Prostate gland (tissue), 2 donors: ENCODE measurements around the gene ITPR2. TPM values are rescaled to one million over a fixed set of nuclear protein-coding genes. Genes with fewer than 3 reads are reported as not detected.
"Not testable (repeated sequence)": the region's sequence is repeated elsewhere in the genome, so short reads cannot be mapped to it uniquely, and the experiment has no call there.

Experiments used
- DNase-seq: peaks from one replicate; pipeline ENCODE4 v3.0.0-alpha.2; 2019; ENCODE audit warnings: low spot score
- H3K27ac ChIP-seq, 2 donors: fragments of 200-600 bp; sonication (generic); 2 replicates each; pipeline ENCODE4 v1.5.1; 2017 to 2019
- H3K27me3 ChIP-seq: fragments of 200-600 bp; sonication (generic); replicated peaks from 2 replicates; pipeline ENCODE4 v1.5.1; 2019; ENCODE audit not compliant: insufficient read depth
- H3K36me3 ChIP-seq, 2 donors: fragments of 200-600 bp; sonication (generic); 1 replicate in 1 of 2; 2 replicates in 1 of 2; pipeline versions ENCODE4 v1.5.1 to v1.8.1; 2017 to 2019
- H3K4me1 ChIP-seq: fragments of 200-600 bp; sonication (generic); replicated peaks from 2 replicates; pipeline ENCODE4 v1.5.1; 2019
- H3K4me3 ChIP-seq, 2 donors: fragments of 200-600 bp; sonication (generic); 2 replicates each; pipeline ENCODE4 v1.5.1; 2017 to 2019
- H3K9me3 ChIP-seq: fragments of 200-600 bp; sonication (generic); 2 replicates; pipeline ENCODE4 v1.5.1; 2017
- CTCF ChIP-seq, 4 experiments: fragments of 200-600 bp in 2 of 4; fragments of 450-650 bp in 2 of 4; sonication (generic) in 2 of 4; IDR thresholded peaks; 1 replicate in 3 of 4; 2 replicates in 1 of 4; pipeline ENCODE4 v1.5.1; 2016 to 2019; ENCODE audit warnings: antibody characterized with exemption in 4 of 4, mild to moderate bottlenecking in 2 of 4, moderate library complexity in 2 of 4
- POLR2A ChIP-seq: fragments of 450-650 bp; IDR thresholded peaks from one replicate; pipeline ENCODE4 v1.6.1; 2016; ENCODE audit warnings: antibody characterized with exemption, mild to moderate bottlenecking
- POLR2AphosphoS5 ChIP-seq: sonication (generic); formaldehyde crosslinking; IDR thresholded peaks from one replicate; pipeline ENCODE4 v1.6.1; 2017; ENCODE audit warnings: antibody characterized with exemption
- WGBS: methylation state at CpG from one replicate; pipeline ENCODE4 v1.1.5; 2018; 5-methylcytosine and 5-hydroxymethylcytosine counted together
- intact Hi-C: fragments of 100-400 bp; cut with DNase I; formaldehyde crosslinking; loops from one replicate; pipeline ENCODE4 v1.14.2; 2022
- total RNA-seq, 2 donors: library from RNA; depleted of rRNA; stranded (reverse); fragments of >200 nt; gene quantifications; one replicate each; pipeline ENCODE4 v1.1.0, GENCODE V29; 2016

Gene ITPR2
- total RNA-seq, 2 donors from 2014 or later, result 30.0 to 44.4 TPM

GRCh38 chr12:26323673-26324072 lies 509.3 kb downstream of the ITPR2 start:
- no peak overlapping the region for H3K4me3 ChIP-seq
- WGBS, result 72% methylated on average over 2 of the region's 2 CpGs
- intact Hi-C loops, result no loop called here
- H3K9me3 ChIP-seq, result no peaks in the 10 kb centered on the region
- no peaks in the 10 kb centered on the region for H3K36me3 ChIP-seq
- no peak overlapping the region for H3K27ac ChIP-seq
- TF ChIP-seq POLR2AphosphoS5, result no peak
- no peak for TF ChIP-seq CTCF (IDR thresholded peaks at IDR 0.05)
- TF ChIP-seq POLR2A, result no peak
- H3K4me1 ChIP-seq, result no peaks in the 10 kb centered on the region
- H3K27me3 ChIP-seq, result no peaks in the 10 kb centered on the region
- no peak for DNase-seq

GRCh38 chr12:26319511-26319910 lies 513.5 kb downstream of the ITPR2 start:
- H3K27ac ChIP-seq, result peak overlapping the region in 1 of 2 donors; percentile 24

DNA sequence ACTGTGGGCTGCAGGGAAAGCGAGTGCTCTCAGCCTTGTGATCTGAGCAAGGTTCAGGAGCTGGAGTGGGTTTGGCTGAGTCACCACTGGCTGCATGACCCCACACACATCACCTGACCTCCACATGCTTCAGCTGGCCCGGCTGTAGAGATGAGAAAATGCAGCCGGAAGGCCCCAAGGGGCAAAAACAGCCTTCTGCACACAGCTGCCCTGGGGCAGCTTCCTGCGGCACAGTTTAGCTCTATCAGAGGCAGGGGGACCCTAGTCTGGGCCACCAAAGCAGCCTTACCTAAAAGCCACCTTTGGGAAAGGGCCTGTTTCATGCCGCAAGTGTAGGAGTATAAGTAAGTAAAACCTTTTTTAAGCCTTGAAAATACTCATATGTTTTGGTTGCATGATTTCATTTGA lies 514.3 kb downstream of the ITPR2 start:
- intact Hi-C loops, result no loop called here
- Histone ChIP-seq H3K4me3 (no peak overlapping the region), H3K27ac (no peak overlapping the region), H3K4me1 (no peaks in the 10 kb centered on the region), H3K36me3 (no peaks in the 10 kb centered on the region), H3K9me3 (no peaks in the 10 kb centered on the region), H3K27me3 (no peaks in the 10 kb centered on the region)
- 89% methylated on average over 5 of the region's 5 CpGs for WGBS
- TF ChIP-seq CTCF (IDR thresholded peaks at IDR 0.05) (no peak), POLR2AphosphoS5 (no peak)
- no peak for DNase-seq

More at GRCh38 chr12:26319511-26319910, 513.5 kb downstream of the ITPR2 start:
- WGBS, result 61% methylated on average over 5 of the region's 5 CpGs
- Histone ChIP-seq H3K27me3 (no peaks in the 10 kb centered on the region), H3K4me3 (no peak overlapping the region), H3K4me1 (no peaks in the 10 kb centered on the region), H3K36me3 (no peaks in the 10 kb centered on the region), H3K9me3 (no peaks in the 10 kb centered on the region)
- peak; percentile 39 for DNase-seq
- TF ChIP-seq POLR2AphosphoS5, result no peak
- no peak for TF ChIP-seq CTCF (IDR thresholded peaks at IDR 0.05)
- no peak for TF ChIP-seq POLR2A
- intact Hi-C loops, result no loop called here

DNA sequence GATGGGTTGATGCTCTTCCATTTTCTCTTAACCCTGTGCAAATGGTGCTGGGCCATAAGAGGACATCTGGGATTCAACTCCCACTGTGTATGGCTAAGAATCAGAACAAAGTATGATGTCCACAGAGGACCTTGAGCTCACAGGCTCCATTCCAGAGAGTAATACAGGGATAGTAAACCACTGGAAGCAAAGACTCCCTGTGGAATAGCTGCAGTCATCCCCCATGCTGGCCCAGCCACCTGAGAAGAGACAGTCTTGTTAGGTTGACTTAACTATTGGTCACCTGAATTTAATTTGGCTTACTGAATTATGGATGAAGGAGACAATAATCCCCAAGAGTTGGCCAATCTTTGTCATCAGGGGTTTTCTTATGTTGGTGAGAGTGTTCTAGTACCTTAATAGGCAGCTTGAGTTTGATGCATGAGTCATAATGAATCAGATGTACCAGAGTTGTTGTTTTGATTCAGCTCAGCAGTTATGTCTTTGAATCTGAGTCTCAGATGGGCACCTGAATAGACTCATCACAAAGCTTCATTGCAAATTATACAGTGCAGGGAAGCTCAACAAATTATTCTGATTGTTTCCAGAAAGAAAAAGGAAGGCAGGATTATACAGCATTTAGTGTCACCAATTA lies 514.9 kb downstream of the ITPR2 start:
- H3K9me3 ChIP-seq, result no peaks in the 10 kb centered on the region
- intact Hi-C loops, result no loop called here
- no peak overlapping the region for H3K4me3 ChIP-seq
- H3K27me3 ChIP-seq, result no peaks in the 10 kb centered on the region
- no peaks in the 10 kb centered on the region for H3K36me3 ChIP-seq
- no peaks in the 10 kb centered on the region for H3K4me1 ChIP-seq
- H3K27ac ChIP-seq, result no peak overlapping the region
- TF ChIP-seq POLR2AphosphoS5 (no peak), POLR2A (no peak), CTCF (IDR thresholded peaks at IDR 0.05) (no peak)
- DNase-seq, result no peak

DNA sequence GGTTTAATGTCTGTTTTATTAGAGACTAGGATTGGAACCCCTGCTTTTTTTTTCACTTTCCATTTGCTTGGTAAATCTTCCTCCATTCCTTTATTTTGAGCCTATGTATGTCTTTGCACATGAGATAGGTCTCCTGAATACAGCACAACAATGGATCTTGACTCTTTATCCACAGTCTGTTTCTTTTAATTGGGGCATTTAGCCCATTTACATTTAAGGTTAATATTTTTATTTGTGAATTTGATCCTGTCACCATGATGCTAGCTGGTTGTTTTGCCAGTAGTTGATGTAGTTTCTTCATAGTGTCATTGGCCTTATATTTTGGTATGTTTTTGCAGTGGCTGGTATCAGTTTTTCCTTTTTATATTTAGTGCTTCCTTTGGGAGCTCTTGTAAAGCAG lies 518.9 kb downstream of the ITPR2 start:
- H3K27me3 ChIP-seq, H3K4me1 ChIP-seq, intact Hi-C loops: not testable (repeated sequence)

DNA sequence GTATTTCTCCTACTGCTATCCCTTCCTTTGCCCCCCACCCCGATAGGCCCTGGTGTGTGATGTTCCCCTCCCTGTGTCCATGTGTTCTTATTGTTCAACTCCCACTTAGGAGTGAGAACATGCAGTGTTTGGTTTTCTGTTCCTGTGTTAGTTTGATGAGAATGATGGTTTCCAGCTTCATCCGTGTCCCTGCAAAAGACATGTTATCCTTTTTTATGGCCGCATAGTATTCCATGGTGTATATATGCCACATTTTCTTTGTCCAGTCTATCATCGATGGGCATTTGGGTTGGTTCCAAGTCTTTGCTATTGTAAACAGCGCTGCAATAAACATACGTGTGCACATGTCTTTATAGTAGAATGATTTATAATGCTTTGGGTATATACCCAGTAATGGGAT lies 522.5 kb downstream of the ITPR2 start:
- H3K27ac ChIP-seq, H3K4me3 ChIP-seq, H3K4me1 ChIP-seq, H3K9me3 ChIP-seq, H3K36me3 ChIP-seq, DNase-seq, intact Hi-C loops, H3K27me3 ChIP-seq: not testable (repeated sequence)
- 74% methylated on average over 6 of the region's 6 CpGs for WGBS

More for the DNA sequence above, 518.9 kb downstream of the ITPR2 start:
- not testable (repeated sequence) for H3K9me3 ChIP-seq, DNase-seq, H3K27ac ChIP-seq, H3K36me3 ChIP-seq, H3K4me3 ChIP-seq
